ENCODE results near the gene MYL11. TPM values are rescaled to one million over a fixed set of nuclear protein-coding genes. Genes with fewer than 3 reads are reported as not detected.

The MYL11 gene
- total RNA-seq, 1 donor from 2014 or later, result not detected

DNA sequence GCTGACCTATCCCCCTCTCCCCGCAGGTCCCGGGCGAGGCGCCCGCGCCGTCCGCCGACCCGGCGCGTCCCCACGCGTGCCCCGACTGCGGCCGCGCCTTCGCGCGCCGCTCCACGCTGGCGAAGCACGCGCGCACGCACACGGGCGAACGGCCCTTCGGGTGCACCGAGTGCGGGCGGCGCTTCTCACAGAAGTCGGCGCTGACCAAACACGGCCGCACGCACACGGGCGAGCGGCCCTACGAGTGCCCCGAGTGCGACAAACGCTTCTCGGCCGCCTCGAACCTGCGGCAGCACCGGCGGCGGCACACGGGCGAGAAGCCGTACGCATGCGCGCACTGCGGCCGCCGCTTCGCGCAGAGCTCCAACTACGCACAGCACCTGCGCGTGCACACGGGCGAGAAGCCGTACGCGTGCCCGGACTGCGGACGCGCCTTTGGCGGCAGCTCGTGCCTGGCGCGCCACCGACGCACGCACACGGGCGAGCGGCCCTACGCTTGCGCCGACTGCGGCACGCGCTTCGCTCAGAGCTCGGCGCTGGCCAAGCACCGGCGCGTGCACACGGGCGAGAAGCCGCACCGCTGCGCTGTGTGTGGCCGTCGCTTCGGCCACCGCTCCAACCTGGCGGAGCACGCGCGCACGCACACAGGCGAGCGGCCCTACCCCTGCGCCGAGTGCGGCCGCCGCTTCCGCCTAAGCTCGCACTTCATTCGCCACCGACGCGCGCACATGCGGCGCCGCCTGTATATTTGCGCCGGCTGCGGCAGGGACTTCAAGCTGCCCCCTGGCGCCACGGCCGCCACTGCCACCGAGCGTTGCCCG, 43.1 kb downstream of the MYL11 start:
- DNase-seq (ENCODE audit: low spot score), result peak; percentile 91

DNA sequence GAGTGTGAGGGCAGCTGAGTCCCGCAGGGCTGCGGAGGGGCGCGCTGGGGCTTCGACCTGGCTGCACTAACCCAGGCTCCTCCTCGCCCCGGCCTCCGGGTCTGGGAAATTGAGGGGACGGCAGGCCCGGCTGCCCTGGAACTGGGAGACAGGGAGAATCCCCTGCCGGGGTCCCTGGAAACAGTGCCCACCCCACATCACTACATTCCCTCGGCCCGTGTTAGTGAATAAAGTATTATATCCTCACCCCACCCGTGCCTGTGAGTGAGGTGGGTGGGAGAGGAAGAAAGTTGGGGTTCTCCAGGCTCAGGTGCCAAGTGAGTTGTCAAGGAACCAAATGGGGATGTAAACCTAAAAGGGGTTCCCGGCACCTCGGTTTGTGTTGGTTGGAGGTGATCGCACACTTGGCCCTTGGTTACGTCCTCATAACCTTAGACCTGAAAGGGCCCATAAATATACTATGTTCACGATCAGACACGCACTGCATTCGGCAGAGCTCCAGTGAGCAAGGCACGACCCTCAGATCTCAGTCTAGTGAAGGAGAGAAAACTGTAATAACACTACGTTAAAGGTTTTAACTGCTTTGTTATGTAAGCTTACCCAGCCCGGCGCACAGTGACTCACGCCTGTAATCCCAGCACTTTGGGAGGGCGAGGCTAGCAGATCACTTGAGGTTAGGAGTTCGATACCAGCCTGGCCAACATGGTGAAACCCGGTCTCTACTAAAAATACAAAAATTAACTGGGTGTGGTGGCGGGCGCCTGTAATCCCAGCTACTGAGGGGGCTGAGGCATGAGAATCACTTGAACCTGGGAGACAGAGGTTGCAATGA, 44.0 kb downstream of the MYL11 start:
- no peak for DNase-seq (ENCODE audit: low spot score)

DNA sequence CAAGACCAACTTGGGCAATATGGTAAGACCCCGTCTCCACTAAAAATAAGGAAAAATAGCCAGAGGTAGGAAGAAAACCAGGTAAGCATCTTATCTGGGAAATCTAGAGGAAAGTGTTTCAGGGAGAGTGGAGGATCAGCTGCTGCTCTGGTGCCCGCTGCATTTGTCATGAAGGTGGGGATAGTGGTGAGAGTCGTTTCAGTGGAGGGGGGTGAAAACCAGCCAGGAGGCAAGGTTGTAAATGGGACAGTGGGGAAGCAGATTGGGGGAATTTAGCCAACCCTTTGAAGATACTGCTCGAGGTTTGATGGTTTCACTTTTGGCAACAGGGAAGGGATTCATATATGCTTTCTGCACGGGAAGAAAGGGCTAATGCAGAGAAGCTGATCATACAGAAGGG, 46.4 kb downstream of the MYL11 start:
- DNase-seq (ENCODE audit: low spot score), result no peak

Other genes starting within 250 kb of the MYL11 start
- gene CORO1A, start 191.2 kb upstream of the MYL11 start, total RNA-seq (ENCODE audit: insufficient read depth, low replicate concordance), result 22.9 TPM
- gene BOLA2B, start 181.1 kb upstream of the MYL11 start, total RNA-seq (ENCODE audit: insufficient read depth, low replicate concordance), result 110 TPM
- 10.8 TPM for gene SLX1A, start 180.9 kb upstream of the MYL11 start, total RNA-seq (ENCODE audit: insufficient read depth, low replicate concordance)
- 5.1 TPM for gene SULT1A3, start 175.5 kb upstream of the MYL11 start, total RNA-seq (ENCODE audit: insufficient read depth, low replicate concordance)
- 0.24 TPM for gene NPIPB13, start 126.3 kb upstream of the MYL11 start, total RNA-seq (ENCODE audit: insufficient read depth, low replicate concordance)
- 20.9 TPM for gene CD2BP2, start 19.5 kb upstream of the MYL11 start, total RNA-seq (ENCODE audit: insufficient read depth, low replicate concordance)
- 35.6 TPM for gene TBC1D10B, start 4.3 kb upstream of the MYL11 start, total RNA-seq (ENCODE audit: insufficient read depth, low replicate concordance)
- gene SEPTIN1, start 7.8 kb downstream of the MYL11 start, total RNA-seq (ENCODE audit: insufficient read depth, low replicate concordance), result 8.9 TPM
- 14.2 TPM for gene ZNF48, start 20.6 kb downstream of the MYL11 start, total RNA-seq (ENCODE audit: insufficient read depth, low replicate concordance)
- 12.0 TPM for gene ZNF771, start 32.8 kb downstream of the MYL11 start, total RNA-seq (ENCODE audit: insufficient read depth, low replicate concordance)
- 10.1 TPM for gene DCTPP1, start 55.2 kb downstream of the MYL11 start, total RNA-seq (ENCODE audit: insufficient read depth, low replicate concordance)
- 6.3 TPM for gene SEPHS2, start 71.1 kb downstream of the MYL11 start, total RNA-seq (ENCODE audit: insufficient read depth, low replicate concordance)
- gene ITGAL, start 97.9 kb downstream of the MYL11 start, total RNA-seq (ENCODE audit: insufficient read depth, low replicate concordance), result 3.1 TPM
- gene ZNF768, start 151.8 kb downstream of the MYL11 start, total RNA-seq (ENCODE audit: insufficient read depth, low replicate concordance), result 14.7 TPM
- gene ZNF747, start 160.1 kb downstream of the MYL11 start, total RNA-seq (ENCODE audit: insufficient read depth, low replicate concordance), result 5.5 TPM
- 4.1 TPM for gene ZNF764, start 183.6 kb downstream of the MYL11 start, total RNA-seq (ENCODE audit: insufficient read depth, low replicate concordance)
- 5.1 TPM for gene ZNF688, start 196.9 kb downstream of the MYL11 start, total RNA-seq (ENCODE audit: insufficient read depth, low replicate concordance)
- 17.3 TPM for gene ZNF785, start 210.9 kb downstream of the MYL11 start, total RNA-seq (ENCODE audit: insufficient read depth, low replicate concordance)
- 8.2 TPM for gene ZNF689, start 235.6 kb downstream of the MYL11 start, total RNA-seq (ENCODE audit: insufficient read depth, low replicate concordance)

Data from umbilical cord (tissue), 2 donors.